Kidney (tissue), 14 donors: ENCODE results near the gene SNX13. TPM values are rescaled to one million over a fixed set of nuclear protein-coding genes. Genes with fewer than 3 reads are reported as not detected.

Experiments
- DNase-seq, 5 donors: peaks; one replicate each; pipeline ENCODE4 v3.0.0-alpha.2; 2013 to 2020
- FAIRE-seq: peaks from 2 replicates; lab custom pipeline; 2012; peaks lifted over from hg19 to GRCh38; lab: Jason Lieb, UNC
- H3K27ac ChIP-seq, 2 donors: one replicate each; pipeline ENCODE4 v1.7.0; 2013; ENCODE audit warnings: low read depth in 2 of 2, low read length in 2 of 2, inconsistent platforms in 1 of 2
- H3K27me3 ChIP-seq: one replicate; pipeline ENCODE4 v1.7.1; 2013; ENCODE audit warnings: low read length, inconsistent platforms; ENCODE audit not compliant: control insufficient read depth, insufficient read depth
- H3K36me3 ChIP-seq, 3 donors: one replicate each; pipeline versions ENCODE4 v1.7.0 to v1.7.1; 2013; ENCODE audit warnings: low read length in 3 of 3, control low read depth in 1 of 3, inconsistent platforms in 1 of 3; ENCODE audit not compliant: insufficient read depth in 3 of 3, control insufficient read depth in 2 of 3
- H3K4me1 ChIP-seq, 3 donors: one replicate each; pipeline versions ENCODE4 v1.7.0 to v1.7.1; 2013; ENCODE audit warnings: low read length in 3 of 3, inconsistent platforms in 1 of 3, low read depth in 1 of 3; ENCODE audit not compliant: control insufficient read depth in 2 of 3, insufficient read depth in 2 of 3
- H3K4me3 ChIP-seq, 3 donors: one replicate each; pipeline versions ENCODE4 v1.7.0 to v1.8.1; 2013; ENCODE audit warnings: low read length in 3 of 3, control low read depth in 1 of 3, inconsistent platforms in 1 of 3
- H3K9ac ChIP-seq, 3 donors: one replicate each; pipeline versions ENCODE4 v1.7.0 to v1.7.1; 2013; ENCODE audit warnings: low read length in 3 of 3, control low read depth in 1 of 3, inconsistent platforms in 1 of 3
- H3K9me3 ChIP-seq, 3 donors: one replicate each; pipeline versions ENCODE4 v1.7.0 to v1.7.1; 2013; ENCODE audit warnings: low read length in 3 of 3, control low read depth in 1 of 3, inconsistent platforms in 1 of 3; ENCODE audit not compliant: control insufficient read depth in 2 of 3, insufficient read depth in 1 of 3
- CTCF ChIP-seq: IDR thresholded peaks from 3 replicates; pipeline ENCODE4 v1.5.1; 2012; ENCODE audit warnings: mild to moderate bottlenecking, moderate library complexity, borderline replicate concordance; ENCODE audit not compliant: insufficient read depth; ENCODE audit errors: extremely low read depth
- intact Hi-C: fragments of 100-400 bp; cut with DNase I; formaldehyde crosslinking; loops from one replicate; pipeline ENCODE4 v1.11.1; 2022
- polyA plus RNA-seq: library from polyadenylated mRNA; stranded (reverse); fragments of 350-450 nt; fragmentation: Illumina TruSeq; extraction: RNeasy Lipid Tissue Mini Kit (QIAGEN cat#74804); gene quantifications from one replicate; pipeline ENCODE4 v1.2.3, GENCODE V29; 2014; ENCODE audit warnings: low read depth, low replicate concordance; ENCODE audit not compliant: insufficient read depth
- total RNA-seq: library from RNA; stranded (reverse); fragmentation: NEBNext Ultra II Directional; extraction: Animal tissue kit (Norgen Biotek cat#: 25700); gene quantifications from one replicate; pipeline ENCODE4 v1.2.1, GENCODE V29; 2021
- donor health status: control.
- donor health status: control.
- donor health status: control.
- donor health status: control.
- donor health status: control.
- donor health status: DM: yes; HTN: yes; CAD: no.
- donor health status: Normal renal cell carcinoma (clear cell type).

Gene SNX13
- total and polyA plus RNA-seq, 2 donors from 2014 or later, result 9.9 to 57.0 TPM

- no peak for TF ChIP-seq CTCF
- FAIRE-seq (no peak), DNase-seq (peak in 2 of 5 donors; percentile 16 to 17)
- Histone ChIP-seq H3K4me3 (no peak overlapping the region), H3K9ac (no peak overlapping the region), H3K27me3 (no peaks in the 10 kb centered on the region), H3K36me3 (no peaks in the 10 kb centered on the region), H3K27ac (no peak overlapping the region), H3K9me3 (no peaks in the 10 kb centered on the region), H3K4me1 (no peaks in the 10 kb centered on the region)
- intact Hi-C loops, result no loop called here
Observed at GRCh38 chr7:17772581-17773288, 167.6 kb downstream of the SNX13 start.

DNA sequence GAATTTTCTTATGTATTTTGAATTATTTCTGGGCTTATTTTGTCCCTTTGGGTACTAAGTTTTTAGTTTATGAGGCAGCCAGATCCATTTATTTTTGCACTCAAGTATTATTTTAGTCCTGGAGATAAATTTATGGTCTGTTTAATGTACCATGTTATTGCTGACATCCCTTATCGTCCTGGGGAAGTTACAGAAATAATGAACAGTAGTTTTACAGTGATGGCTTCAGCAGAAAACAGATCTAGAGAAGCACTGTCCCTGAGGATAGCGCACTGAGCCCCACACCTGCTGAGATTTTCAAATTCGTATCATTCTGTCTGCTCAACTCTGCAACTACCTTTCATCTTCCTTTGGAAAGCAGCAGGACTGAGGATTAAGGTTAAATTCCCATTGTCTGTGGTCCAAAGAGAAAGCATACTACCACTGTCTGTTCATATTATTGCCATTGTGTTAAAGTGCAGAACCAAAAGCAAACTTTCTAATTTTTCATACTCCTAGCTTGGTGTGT is 168.3 kb downstream of the SNX13 start:
- FAIRE-seq (no peak), DNase-seq (no peak)
- Histone ChIP-seq H3K4me1 (no peaks in the 10 kb centered on the region), H3K9ac (no peak overlapping the region), H3K4me3 (no peak overlapping the region), H3K9me3 (no peaks in the 10 kb centered on the region), H3K27ac (no peak overlapping the region), H3K36me3 (no peaks in the 10 kb centered on the region), H3K27me3 (no peaks in the 10 kb centered on the region)
- TF ChIP-seq CTCF, result no peak
- intact Hi-C loops, result no loop called here

DNA sequence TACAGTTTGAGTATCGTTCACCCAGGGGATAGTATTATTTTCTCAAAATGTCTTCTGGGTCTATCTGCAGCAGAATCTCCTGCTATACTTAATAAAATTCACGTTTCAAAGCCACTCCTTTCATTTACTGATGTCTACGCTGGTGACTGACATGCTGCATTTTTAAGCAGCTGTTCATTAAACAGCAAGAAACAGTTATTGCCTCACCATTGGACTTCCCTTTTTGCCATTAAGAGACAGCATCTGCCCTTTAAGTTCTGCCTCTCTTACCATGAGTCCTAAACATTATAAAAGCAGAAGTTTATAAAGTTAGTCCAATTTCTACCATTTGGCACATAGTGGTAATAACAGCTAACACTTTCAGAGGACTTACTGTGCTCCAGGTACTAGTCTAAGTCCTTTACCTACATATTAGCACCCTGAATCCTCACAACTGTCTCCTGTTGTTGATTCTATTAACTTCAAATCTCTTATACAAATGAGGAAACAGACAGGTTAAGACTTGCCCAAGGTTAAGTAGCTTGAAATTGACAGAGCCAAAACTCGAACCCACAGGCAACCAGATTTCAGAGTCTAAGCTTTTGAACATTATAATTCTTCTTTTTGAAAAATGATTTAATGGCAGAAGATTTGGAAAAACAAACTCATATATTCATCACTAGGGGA is 169.5 kb downstream of the SNX13 start:
- Histone ChIP-seq H3K4me3 (no peak overlapping the region), H3K27ac (no peak overlapping the region), H3K27me3 (no peaks in the 10 kb centered on the region), H3K4me1 (no peaks in the 10 kb centered on the region), H3K9ac (no peak overlapping the region), H3K9me3 (no peaks in the 10 kb centered on the region), H3K36me3 (no peaks in the 10 kb centered on the region)
- FAIRE-seq, result no peak
- intact Hi-C loops, result no loop called here
- TF ChIP-seq CTCF, result no peak
- no peak for DNase-seq
